ENCODE data around the gene VSIR.

Gene VSIR

DNA sequence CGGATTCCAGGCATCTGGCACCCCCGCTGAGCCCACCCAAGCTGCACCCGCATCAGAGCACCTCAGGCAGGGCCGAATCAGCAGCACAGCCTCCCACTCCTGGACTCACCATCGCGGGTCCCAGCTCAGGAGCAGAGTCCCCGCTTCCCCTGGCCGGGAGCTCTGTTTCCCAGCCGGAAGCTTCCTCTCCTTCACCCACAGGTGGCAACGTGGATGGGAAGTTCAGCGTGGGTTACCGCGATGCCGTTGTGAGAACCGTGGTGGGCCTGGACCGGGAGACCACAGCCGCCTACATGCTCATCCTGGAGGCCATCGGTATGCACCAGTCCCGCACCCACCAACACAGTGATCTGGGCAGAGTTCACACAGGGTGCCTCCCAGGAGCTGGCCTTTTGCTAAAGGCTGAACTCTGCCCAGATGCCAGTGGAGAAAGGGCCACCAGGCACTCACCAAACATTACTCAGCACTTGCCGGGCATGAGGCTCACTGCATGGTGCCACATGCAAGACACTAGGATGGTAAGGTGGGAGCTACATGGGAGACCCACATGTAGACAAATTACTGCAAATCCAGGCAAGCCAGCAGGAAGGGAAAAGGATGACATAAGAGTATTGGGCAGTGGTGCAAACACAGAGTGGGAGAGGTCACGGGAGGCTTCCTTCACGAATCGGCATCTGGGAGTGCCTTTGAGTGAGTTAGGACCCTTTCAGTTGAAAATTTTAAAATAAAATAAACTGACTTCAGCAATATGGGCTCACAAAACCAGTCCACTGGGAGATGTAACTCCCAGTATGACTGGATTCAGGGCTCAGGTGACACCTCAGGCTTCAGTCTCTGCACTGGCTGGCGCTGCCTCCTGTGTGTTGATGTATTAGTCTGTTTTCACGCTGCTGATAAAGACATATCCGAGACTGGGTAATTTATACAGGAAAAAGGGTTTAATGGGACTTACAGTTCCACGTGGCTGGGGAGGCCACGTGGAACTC, 64.1 kb downstream of the VSIR start:
- H3K27me3 ChIP-seq (ENCODE audit: insufficient read depth, insufficient read length): peaks cover 6% of the 10 kb centered on the region
- no peak for DNase-seq (ENCODE audit: low read depth, low spot score)
- no peaks in the 10 kb centered on the region for H3K36me3 ChIP-seq (ENCODE audit: insufficient read depth, insufficient read length, low read length)
- H3K4me1 ChIP-seq (ENCODE audit: insufficient read depth, insufficient read length): peaks cover 14% of the 10 kb centered on the region
- no peaks in the 10 kb centered on the region for H3K9me3 ChIP-seq (ENCODE audit: insufficient read depth, low read length)
- H3K9ac ChIP-seq (ENCODE audit: insufficient read length, low read depth): peak overlapping the region; percentile 32
- H3K4me3 ChIP-seq (ENCODE audit: insufficient read length, low read depth): no peak overlapping the region
- TF ChIP-seq YY1 (IDR thresholded peaks at IDR 0.05; ENCODE audit: insufficient read depth, insufficient read length) (no peak), ZNF274 (IDR thresholded peaks at IDR 0.05; ENCODE audit: low read depth, low read length) (no peak), SUZ12 (IDR thresholded peaks at IDR 0.05; ENCODE audit: extremely low read depth, insufficient read depth, insufficient read length) (no peak)

DNA sequence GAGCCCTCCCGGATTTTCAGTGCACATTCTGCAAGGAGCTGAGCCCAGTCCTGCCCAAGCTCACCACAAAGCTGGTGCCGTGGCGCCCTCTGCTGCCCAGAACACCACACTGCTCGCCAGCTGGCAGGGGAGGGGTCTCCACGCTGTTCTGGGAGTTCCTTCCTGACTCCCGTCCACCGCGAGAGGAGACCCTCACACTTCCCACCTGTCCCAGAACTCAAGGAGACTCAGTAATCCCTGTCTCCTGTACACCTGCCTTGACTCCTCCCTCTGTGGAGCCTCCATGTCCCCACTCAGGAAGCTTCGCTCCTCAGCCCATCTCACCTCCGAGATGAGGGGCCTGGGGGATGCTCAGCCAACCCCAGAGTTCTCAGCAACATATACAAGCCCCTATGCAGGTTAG, 65.0 kb downstream of the VSIR start:
- peak; percentile 61 for DNase-seq (ENCODE audit: low read depth, low spot score)
- H3K4me3 ChIP-seq (ENCODE audit: insufficient read length, low read depth): no peak overlapping the region
- H3K36me3 ChIP-seq (ENCODE audit: insufficient read depth, insufficient read length, low read length): no peaks in the 10 kb centered on the region
- peaks cover 6% of the 10 kb centered on the region for H3K27me3 ChIP-seq (ENCODE audit: insufficient read depth, insufficient read length)
- H3K4me1 ChIP-seq (ENCODE audit: insufficient read depth, insufficient read length): peaks cover 11% of the 10 kb centered on the region
- no peak for TF ChIP-seq ZNF274 (IDR thresholded peaks at IDR 0.05; ENCODE audit: low read depth, low read length)
- no peak for TF ChIP-seq SUZ12 (IDR thresholded peaks at IDR 0.05; ENCODE audit: extremely low read depth, insufficient read depth, insufficient read length)
- no peak for TF ChIP-seq YY1 (IDR thresholded peaks at IDR 0.05; ENCODE audit: insufficient read depth, insufficient read length)
- H3K9ac ChIP-seq (ENCODE audit: insufficient read length, low read depth): no peak overlapping the region
- H3K9me3 ChIP-seq (ENCODE audit: insufficient read depth, low read length): no peaks in the 10 kb centered on the region

DNA sequence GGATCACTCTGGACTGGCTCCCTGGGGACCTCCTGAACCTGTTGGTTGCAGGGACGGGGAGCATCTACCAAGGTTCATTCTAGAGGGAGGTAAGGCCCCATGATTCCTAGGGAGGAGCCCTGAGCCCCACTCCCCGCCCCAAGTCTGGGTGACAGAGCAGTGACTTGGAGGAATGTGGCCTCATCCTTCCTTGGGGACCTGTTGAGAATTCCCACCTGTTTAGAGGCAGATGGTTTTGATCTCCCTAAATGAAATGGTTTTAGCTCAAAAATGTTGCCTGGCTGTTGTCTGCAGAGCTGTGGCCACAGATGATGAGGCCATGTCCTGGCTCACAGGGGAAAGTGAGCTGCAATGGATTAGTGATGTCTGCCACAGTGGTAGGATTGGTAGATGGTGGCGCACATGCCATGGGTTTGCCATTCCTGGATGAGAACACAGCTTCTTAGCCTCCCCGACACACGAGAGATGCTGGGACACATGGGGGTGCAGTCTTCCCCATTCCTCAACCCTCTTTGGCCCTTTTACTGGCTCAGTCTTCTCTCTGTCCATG, 66.0 kb downstream of the VSIR start:
- H3K4me3 ChIP-seq (ENCODE audit: insufficient read length, low read depth): no peak overlapping the region
- no peaks in the 10 kb centered on the region for H3K36me3 ChIP-seq (ENCODE audit: insufficient read depth, insufficient read length, low read length)
- H3K27me3 ChIP-seq (ENCODE audit: insufficient read depth, insufficient read length): peaks cover 6% of the 10 kb centered on the region
- H3K9ac ChIP-seq (ENCODE audit: insufficient read length, low read depth): no peak overlapping the region
- TF ChIP-seq SUZ12 (IDR thresholded peaks at IDR 0.05; ENCODE audit: extremely low read depth, insufficient read depth, insufficient read length): no peak
- no peak for TF ChIP-seq YY1 (IDR thresholded peaks at IDR 0.05; ENCODE audit: insufficient read depth, insufficient read length)
- TF ChIP-seq ZNF274 (IDR thresholded peaks at IDR 0.05; ENCODE audit: low read depth, low read length): no peak
- peaks cover 9% of the 10 kb centered on the region for H3K4me1 ChIP-seq (ENCODE audit: insufficient read depth, insufficient read length)
- no peaks in the 10 kb centered on the region for H3K9me3 ChIP-seq (ENCODE audit: insufficient read depth, low read length)
- no peak for DNase-seq (ENCODE audit: low read depth, low spot score)

DNA sequence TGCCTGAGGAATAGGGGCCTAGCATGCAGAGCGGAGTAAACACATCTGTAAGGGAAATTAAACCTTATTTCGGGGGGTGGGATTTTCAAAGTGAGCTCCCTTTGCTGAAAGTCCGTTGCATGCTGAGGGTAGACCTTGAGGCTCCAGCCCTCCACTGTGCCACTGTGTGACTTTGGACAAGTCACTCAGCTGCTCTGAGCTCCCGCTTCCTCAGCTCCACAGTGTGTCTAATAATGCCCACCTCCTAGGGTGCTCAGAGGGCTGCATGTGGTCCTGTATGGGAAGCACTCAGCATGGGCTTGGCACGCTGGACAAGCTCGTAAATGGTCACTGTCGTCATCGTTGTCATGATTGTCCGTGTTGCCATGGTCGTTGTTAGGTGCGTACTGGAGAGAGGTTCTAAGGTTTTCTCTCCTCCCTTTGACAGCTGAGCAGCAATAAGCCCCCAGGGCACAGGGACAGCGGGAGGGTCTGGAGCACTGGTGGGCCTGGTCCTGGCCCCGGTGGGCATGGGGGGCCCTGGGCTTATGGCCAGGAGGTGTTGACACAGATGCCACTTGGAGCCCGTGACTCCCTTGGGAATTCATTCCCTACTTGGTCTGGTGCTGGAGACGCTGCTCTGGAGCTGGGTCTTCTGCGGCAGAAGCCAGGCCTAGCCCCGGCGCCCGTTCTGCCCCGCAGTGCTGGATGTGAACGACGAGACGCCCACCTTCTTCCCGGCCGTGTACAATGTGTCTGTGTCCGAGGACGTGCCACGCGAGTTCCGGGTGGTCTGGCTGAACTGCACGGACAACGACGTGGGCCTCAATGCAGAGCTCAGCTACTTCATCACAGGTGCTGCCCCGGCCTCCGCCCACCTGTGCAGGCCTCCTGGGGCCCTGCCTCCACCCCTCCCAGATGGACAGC, 66.9 kb downstream of the VSIR start:
- H3K36me3 ChIP-seq (ENCODE audit: insufficient read depth, insufficient read length, low read length): no peaks in the 10 kb centered on the region
- H3K4me1 ChIP-seq (ENCODE audit: insufficient read depth, insufficient read length): peaks cover 9% of the 10 kb centered on the region
- no peak overlapping the region for H3K4me3 ChIP-seq (ENCODE audit: insufficient read length, low read depth)
- no peak overlapping the region for H3K9ac ChIP-seq (ENCODE audit: insufficient read length, low read depth)
- peaks cover 6% of the 10 kb centered on the region for H3K27me3 ChIP-seq (ENCODE audit: insufficient read depth, insufficient read length)
- no peaks in the 10 kb centered on the region for H3K9me3 ChIP-seq (ENCODE audit: insufficient read depth, low read length)
- no peak for DNase-seq (ENCODE audit: low read depth, low spot score)
- TF ChIP-seq ZNF274 (IDR thresholded peaks at IDR 0.05; ENCODE audit: low read depth, low read length) (no peak), YY1 (IDR thresholded peaks at IDR 0.05; ENCODE audit: insufficient read depth, insufficient read length) (no peak)

DNA sequence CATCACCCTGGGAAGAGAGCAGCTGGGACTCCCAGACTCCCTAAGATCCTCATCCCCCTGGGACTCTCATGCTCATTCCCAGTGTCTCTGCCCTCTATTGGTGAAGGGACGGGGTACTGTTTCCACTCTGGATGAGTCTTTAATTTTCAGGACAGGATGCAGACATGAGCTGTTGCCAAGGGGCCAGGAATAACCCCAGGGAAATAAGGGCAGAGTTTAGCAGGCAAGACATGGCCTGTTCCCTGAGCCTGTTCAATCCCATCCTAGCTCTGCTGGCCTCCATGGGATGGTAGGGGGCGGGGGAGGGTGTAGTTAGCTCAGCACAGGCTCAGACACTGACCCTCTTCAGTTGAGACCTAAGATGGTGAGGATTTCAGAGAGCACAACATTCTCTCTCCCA, 67.7 kb downstream of the VSIR start:
- H3K27me3 ChIP-seq (ENCODE audit: insufficient read depth, insufficient read length): peaks cover 6% of the 10 kb centered on the region
- no peak overlapping the region for H3K4me3 ChIP-seq (ENCODE audit: insufficient read length, low read depth)
- TF ChIP-seq SUZ12 (IDR thresholded peaks at IDR 0.05; ENCODE audit: extremely low read depth, insufficient read depth, insufficient read length) (no peak), ZNF274 (IDR thresholded peaks at IDR 0.05; ENCODE audit: low read depth, low read length) (no peak), YY1 (IDR thresholded peaks at IDR 0.05; ENCODE audit: insufficient read depth, insufficient read length) (no peak)
- H3K9me3 ChIP-seq (ENCODE audit: insufficient read depth, low read length): no peaks in the 10 kb centered on the region
- DNase-seq (ENCODE audit: low read depth, low spot score): no peak
- H3K4me1 ChIP-seq (ENCODE audit: insufficient read depth, insufficient read length): peaks cover 9% of the 10 kb centered on the region
- H3K36me3 ChIP-seq (ENCODE audit: insufficient read depth, insufficient read length, low read length): no peaks in the 10 kb centered on the region
- no peak overlapping the region for H3K9ac ChIP-seq (ENCODE audit: insufficient read length, low read depth)

DNA sequence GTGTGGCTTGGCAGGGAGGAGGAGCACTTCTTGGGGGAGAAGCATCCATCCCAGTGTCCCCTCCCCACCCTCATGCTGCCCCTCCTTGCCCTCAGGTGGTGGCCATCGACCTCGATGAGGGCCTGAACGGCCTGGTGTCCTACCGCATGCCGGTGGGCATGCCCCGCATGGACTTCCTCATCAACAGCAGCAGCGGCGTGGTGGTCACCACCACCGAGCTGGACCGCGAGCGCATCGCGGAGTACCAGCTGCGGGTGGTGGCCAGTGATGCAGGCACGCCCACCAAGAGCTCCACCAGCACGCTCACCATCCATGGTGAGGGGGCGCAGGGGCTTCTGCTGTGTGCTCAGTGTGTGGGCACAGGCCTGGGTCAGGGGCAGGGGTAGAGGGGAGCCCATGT, 68.5 kb downstream of the VSIR start:
- no peak overlapping the region for H3K9ac ChIP-seq (ENCODE audit: insufficient read length, low read depth)

More for the DNA sequence above, 68.5 kb downstream of the VSIR start:
- Histone ChIP-seq H3K4me3 (ENCODE audit: insufficient read length, low read depth) (no peak overlapping the region), H3K27me3 (ENCODE audit: insufficient read depth, insufficient read length) (peaks cover 6% of the 10 kb centered on the region), H3K36me3 (ENCODE audit: insufficient read depth, insufficient read length, low read length) (no peaks in the 10 kb centered on the region), H3K9me3 (ENCODE audit: insufficient read depth, low read length) (no peaks in the 10 kb centered on the region), H3K4me1 (ENCODE audit: insufficient read depth, insufficient read length) (peaks cover 9% of the 10 kb centered on the region)
- TF ChIP-seq ZNF274 (IDR thresholded peaks at IDR 0.05; ENCODE audit: low read depth, low read length) (no peak), YY1 (IDR thresholded peaks at IDR 0.05; ENCODE audit: insufficient read depth, insufficient read length) (no peak), SUZ12 (IDR thresholded peaks at IDR 0.05; ENCODE audit: extremely low read depth, insufficient read depth, insufficient read length) (no peak)
- DNase-seq (ENCODE audit: low read depth, low spot score): no peak
